Stimulated activated naive CD4-positive, alpha-beta T cell (primary cell): ENCODE measurements around the gene RIPOR3.
"Not testable (repeated sequence)": the region's sequence is repeated elsewhere in the genome, so short reads cannot be mapped to it uniquely, and the experiment has no call there.

ENCODE experiments used
- DNase-seq, 6 experiments: peaks; one replicate each; lab custom pipeline; 2025; lab: John Stamatoyannopoulos, UW

The RIPOR3 gene

DNA sequence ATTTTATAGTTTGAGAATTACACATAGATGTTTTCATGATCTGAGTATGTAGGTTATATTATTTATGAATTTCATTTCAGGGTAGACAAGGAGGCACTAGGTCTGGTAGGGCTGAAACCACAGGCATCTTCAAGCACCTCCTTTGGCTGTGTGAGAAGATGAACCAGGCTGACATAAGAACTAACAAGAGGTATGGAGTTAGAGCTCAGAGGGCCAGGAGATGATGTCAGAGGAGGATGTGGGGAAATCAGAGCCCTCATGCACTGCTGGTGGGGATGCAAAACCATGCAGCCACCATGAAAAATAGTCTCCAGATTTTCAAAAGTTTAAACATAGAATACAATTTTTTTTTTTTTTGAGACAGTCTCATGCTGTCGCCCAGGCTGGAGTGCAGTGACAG, 13.6 kb upstream of the RIPOR3 start:
- no peak for DNase-seq

DNA sequence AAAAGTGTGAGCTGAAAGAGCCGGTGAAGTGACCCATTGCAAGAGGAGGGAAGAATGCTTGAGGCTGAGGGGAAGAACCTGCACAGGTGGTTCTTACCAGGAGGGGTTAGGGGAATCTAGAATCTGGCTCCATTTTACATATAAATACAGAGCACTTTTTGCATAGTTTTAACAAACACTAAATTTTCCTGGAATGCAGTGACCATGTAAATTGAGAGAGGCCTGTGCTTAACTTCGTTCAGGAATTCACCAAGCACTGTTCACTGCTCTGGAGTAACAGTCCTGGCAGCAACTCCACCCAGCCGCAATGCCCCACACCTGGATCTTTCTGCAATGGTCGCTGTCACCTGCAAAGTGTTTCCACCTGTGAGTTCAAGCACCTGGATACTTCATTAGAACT, 13.2 kb upstream of the RIPOR3 start:
- no peak for DNase-seq

DNA sequence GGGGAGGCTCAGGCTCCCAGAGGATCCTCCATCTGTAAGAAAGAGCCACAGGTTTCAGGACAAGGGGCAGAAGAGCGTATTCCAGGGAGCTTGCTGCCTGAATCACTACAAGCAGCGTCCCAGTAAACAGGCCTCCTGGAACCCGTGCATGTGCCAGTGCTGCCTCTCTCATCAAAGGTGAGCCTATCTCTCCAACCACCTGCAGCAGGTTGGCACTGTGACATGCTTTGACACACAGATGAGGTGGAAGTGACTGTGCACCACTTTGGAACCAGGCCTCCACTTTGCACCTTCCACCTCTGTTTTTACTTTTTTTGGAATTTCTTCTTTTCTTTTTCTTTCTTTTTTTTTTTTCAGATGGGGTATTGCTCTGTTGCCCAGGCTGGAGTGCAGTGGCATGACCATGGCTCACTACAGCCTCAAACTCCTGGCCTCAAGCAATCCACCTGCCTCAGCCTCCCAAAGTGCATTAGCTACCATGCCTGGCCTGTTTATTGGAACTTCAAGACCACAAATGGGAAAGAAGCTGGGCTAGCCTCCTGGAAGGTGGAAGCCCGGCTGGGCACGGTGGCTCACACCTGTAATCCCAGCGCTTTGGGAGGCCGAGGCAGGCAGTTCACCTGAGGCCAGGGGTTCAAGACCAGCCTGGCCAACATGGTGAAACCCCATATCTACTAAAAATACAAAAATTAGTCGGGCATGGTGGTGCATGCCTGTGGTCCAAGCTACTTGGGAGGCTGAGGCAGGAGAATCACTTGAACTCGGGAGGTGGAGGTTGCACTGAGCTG, 12.5 kb upstream of the RIPOR3 start:
- not testable (repeated sequence) for DNase-seq

DNA sequence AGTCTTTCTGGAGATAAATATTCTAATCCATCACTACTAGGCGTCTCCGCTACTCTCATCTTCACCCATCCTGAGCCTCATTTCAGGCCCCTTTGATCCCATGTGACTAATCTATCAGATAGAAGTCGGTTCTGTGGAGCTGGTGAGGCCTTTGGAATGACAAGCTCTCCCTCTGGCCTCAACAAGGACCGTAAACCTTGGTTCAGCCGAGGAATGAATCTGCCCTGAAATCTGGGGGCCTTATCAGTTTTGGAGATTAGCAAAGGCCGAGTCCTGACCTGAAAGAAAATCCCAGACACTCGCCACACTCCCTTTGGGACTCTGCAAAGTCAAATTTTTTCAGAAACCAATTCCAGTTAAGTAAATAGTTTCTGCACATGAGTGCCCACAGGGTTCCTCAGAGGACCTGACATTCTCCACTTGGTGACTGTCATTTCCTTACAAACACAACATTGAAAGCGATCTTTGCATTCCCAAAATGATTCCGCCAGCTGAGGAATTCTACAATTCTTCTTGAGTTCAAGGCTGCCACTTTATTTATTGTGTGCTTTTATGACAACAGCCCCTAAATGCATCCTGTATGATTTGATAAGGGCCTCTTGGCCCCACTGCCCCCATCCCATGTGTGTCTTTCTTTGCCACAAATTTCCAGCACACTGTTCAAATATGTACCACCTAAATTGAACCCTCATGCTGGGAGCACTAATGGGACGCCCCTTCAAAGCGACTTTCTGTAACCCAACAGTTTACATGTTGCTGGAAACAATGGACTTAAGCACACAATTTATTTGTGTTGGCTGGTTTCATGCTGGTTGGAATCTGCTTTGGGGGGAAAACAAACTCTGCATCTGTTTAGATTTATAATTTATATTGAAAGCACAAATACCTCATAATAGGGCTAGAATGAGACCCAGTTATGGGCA, 10.0 kb upstream of the RIPOR3 start:
- DNase-seq, result no peak

DNA sequence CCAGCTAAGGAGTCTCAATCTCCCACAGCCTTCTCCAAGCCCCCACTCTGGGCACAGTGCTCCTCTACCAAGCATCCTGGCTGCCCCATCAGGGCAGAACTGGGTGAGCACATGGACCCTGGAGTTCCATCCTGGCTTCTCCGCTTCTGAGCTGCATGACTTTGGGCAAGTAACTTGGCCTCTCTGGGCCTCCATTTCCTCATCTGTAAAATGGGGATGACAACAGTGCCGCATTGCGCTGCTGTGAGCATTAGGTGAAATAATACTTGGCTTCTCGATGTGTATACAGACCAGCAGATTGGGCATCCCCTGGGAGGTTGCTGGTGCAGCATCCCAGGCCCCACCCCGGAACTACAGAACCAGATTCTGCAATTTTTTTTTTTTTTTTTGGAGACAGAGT, 8.3 kb upstream of the RIPOR3 start:
- DNase-seq, result no peak

DNA sequence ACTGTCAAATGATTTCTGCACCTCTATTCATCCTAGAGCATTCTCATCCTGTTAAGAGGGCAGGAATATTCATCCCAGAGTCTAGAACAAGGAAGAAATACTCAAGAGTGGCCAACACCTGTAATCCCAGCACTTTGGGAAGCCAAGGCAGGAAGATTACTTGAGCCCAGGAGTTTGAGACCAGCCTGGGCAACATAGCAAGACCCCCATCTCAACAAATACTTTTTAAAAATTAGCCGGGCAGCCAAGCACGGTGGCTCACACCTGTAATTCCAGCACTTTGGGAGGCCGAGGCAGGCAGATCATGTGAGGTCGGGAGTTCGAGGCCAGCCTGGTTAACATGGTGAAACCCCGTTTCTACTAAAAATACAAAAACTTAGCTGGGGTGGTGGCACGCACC, 6.9 kb upstream of the RIPOR3 start:
- not testable (repeated sequence) for DNase-seq

DNA sequence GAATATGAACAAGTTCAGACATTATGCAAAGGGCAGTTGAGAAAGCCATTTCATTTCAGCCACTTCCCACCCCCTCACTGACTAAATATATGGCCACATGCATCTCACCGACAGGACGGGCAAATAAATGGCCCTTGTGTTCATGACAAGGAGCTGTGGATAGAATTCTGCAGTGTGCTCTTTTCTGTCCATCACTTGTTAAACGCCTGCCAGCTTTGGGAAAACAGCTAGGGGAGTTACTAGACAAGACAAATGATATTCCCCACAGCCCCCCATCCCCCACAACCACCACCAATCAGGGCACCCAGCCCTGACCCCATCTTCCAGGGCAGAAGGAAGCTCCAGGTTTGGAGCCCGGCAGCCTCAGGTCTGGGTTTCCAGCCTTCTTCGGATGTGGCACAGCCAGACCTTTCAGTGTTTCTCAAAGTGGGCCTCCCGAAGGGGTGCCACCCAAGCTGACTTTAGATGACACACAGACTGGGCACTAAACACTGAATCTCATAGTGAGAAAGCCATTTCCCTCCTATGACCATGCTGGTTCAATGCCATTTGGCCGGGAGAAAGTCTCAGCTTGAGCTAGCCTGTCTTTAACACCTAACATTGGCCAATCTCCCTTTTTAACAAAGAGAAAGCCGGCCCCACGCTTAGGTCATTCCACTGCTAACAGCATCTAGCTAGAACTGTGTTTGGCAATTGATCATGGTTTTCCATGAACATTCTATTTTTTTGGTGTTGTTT, 4.0 kb upstream of the RIPOR3 start:
- DNase-seq, result no peak

DNA sequence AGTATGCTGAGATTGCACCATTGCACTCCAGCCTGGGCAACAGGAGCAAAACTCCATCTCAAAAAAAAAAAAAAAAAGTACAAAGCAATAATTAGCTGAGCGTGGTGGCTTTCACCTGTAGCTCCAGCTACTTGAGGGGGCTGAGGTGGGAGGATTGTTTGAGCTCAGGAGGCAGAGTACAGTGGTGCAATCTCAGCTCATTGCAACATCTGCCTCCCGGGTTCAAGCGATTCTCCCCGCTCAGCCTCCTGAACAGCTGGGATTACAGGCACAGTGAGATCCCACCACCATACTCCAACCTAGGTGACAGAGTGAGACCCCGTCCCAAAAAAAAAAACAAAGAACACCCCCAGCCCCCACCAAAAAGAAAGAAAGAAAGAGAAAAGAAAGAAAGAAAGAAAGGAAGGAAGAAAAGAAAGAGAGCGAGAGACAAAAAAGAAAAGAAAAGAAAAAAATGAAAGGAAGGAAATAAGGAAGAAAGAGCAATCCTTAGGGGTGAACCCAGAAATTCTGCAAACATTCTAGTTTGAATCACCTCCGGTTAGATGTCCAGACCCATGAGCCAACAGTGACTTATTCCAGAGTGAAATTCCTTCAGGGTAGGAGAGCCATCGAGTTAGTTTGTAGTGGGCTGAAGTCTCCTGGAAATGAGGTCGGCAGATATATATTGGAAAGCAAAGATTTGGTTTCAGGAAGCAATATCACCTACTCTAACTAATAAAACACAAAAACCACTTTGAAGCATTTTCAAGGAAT, 3.2 kb upstream of the RIPOR3 start:
- DNase-seq, result no peak

DNA sequence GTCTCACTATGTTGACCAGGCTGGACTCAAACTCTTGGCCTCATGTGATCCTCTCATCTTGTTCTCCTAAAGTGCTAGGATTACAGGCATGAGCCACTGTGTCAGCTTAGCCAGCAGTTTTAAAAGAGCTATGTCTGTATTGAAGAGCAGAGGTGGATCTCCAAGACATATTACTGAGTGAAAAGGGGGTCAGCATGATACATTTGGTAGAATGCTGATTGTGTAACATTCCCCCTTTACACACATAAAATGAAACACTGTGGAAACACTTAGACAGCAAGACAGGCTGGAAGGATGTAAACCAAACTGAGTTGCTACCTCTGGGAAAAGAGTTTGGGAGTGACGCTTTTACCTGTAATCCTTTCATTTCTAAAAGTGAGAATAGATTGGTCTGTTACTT, 1.7 kb upstream of the RIPOR3 start:
- DNase-seq, result no peak

DNA sequence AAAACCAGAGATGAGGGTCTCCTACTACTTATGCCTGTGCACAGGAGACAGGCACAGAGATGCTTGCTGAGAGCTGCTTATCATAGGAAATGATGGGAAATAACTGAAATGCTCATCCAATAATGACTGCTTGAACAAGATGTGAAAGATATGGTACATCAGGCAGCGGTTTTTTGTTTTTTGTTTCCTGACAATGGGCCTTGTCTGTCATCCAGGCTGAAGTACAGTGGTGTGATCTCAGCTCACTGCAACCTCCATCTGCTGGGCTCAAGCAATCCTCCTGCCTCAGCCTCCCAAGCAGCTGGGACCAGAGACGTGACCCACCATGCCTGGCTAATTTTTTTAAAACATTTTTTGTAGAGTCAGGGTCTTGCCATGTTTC, 1.2 kb upstream of the RIPOR3 start:
- no peak for DNase-seq

DNA sequence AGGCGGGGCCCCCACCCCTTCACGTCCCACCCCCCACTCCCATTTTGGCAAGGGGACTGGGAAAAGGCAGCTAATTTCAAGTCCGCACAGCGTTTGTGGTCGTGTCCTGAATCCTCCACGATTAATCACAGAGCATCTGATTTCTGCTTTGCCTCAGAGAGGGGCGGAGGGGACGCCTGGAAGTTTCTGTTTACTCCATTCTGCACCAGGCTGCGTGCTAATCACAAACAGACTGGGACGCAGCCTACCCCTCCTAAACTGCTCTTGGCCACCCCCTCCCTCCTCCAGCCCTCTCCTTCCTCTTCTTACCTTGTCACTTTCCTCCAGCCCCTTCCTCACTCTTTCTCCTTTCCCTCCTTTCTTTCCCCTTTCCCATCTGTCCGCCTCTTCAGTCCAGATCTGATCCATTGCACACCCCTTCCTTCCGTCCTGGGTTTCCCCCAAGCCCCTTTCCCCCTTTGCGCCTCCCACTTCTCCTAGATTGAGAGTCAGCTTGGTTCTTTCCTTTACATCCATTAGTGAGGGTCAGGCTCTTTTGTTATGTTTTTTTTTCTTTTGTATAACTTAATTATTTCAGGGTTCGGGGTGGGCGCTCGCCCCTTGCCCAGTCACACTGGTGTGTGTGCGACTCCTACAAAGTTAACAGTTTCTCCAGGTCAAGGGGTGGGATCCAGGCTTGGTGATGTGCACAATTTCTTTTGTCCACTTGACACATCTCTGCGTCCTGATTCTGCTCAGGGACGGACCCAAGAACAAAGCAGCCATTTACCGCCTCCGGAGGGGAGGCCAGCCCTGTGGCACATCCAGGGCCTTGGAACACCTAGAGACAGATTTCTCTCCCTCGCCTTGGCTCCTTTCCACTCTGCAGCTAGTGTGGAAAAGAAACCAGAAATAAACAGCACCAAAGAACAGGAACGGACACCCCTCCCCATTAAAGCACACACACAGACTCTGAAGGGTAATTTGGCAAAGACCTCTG, 520 bp upstream of the RIPOR3 start:
- DNase-seq, result no peak

DNA sequence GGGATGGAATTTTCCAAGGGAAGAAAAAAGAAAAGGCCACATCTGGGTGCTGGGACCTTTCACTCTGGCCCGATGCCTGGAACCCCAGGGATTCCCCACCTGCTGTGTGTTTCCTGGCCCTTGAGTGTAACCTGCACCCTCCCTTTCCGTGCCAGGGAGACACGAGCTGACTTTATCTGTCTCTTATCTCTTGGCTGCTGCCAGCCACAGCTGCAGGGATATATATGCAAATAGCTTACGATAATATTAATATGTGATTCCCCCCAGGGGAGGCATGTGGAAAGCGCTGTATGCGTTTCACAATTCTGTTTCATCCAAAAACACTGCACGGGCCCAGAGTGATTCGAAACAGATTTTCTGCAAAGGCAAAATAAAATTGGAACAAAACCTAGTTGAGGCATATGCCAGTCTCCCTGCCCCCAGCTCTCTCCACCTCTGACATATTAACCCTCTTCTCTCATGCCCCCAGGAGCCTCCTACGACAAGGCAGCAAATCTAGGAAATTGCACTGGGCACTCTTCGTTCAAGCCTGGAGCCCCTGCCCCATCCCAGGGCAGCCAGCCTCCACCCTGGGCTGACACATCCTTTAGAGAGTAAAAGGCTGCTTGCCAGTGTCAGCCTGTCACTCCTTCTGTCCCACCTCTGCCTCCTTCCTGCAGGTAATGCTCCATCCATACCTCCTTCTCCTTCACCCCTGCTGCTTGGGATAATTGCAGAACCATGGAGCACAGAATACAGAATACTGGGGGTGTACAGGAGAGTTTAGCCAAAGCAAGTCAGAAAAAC, 1.3 kb downstream of the RIPOR3 start:
- no peak for DNase-seq

DNA sequence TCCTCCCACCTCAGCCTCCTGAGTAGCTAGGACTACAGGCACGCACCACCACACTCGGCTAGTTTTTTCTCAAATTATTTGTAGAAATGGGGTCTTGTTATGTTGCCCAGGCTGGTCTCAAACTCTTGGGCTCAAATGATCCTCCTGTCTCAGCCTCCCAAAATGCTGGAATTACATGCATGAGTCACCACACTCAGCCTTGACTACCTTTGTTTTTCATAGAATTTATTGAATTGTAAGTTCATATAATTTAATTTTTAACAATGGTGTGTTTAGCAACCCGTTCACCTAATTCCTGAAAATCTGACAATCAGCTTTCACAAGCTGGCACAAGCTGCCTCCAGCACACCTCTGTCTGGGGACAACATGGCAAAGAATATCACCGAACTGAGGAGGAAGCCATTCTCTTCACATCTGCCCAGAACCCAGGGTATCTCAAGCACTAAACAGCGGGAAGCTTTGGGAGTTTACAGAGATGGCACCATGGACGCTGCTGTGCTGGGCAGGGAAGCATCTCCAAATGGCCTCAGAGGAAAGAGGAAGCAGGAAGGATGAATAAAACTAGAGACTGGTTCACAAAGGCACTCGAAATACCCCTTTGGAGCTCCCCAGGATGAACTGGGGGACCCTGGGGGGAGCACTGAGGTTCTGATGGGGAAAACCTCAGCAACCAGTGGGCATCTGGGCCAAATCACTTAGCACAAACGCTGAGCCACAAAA, 2.9 kb downstream of the RIPOR3 start:
- DNase-seq, result no peak

DNA sequence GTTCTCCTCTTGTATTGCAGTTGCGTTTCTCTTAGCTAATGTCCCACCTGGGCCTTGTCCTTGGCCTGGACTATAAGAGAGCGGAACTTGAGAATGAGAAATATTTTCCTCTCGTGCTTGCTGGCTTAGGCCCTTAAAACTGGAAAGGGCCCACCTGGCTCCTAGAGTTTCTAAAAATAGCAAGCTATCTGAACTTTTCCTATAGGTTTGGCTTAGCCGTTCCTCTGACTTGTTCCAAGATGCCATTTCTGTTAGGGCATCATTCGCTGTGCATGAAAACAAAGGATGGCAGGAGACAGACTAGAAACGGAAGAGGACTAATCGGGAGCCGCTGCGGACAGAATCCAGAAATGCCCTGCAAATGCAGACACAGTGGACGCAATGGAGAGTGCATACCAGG, 4.5 kb downstream of the RIPOR3 start:
- no peak for DNase-seq

DNA sequence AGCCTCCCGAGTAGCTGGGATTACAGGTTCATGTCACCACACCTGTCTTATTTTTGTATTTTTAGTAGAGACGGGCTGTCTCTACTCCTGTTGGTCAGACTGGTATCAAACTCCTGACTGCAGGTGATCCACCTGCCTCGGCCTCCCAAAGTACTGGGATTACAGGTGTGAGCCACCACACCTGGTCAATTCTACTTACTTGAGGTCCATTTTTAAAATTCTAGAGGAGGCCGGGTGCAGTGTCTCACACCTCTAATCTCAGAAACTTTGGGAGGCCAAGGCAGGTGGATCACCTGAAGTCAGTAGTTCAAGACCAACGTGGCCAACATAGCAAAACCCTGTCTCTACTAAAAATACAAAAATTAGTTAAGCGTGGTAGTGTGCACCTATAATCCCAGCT, 7.8 kb downstream of the RIPOR3 start:
- no peak for DNase-seq

DNA sequence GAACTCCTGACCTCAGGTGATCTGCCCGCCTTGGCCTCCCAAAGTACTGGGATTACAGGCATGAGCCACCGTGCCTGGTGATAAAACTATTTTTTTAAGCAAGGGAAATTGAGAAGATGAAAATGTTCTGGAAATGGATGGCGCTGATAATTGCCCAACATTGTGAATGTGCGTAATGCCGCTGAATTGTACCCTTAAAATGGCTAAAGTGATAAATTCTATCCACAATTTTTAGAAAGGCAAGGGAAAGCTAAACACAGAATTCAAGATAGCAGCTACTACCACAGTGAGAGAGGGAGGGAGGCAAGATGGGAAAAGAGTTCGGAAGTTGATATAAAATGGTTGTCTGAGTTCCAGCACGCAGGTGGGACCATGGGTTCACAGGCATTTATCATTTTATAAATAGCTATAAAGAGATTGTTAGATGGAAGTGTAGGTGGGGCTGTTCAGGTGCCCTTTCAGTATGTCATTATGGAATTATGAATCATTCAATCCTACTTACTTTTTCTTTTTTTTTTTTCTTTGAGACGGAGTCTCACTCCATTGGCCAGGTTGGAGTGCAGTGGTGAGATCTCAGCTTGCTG, 8.3 kb downstream of the RIPOR3 start:
- DNase-seq, result no peak

DNA sequence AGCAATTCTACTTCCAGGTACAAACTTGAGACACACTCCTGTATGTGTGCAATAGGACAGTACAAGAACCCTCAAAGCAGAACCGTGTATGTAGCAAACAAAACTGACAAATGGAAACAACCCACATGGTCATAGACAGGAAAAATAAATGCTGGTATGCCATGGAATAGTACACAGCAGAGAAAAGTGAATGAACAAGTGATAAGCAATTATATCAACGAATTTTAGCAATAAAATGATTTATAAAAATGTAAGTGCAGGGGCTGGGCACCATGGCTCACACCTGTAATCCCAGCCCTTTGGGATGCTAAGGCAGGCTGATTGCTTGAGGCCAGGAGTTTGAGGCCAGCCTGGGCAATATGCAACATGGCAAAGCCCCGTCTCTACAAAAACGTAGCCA, 9.3 kb downstream of the RIPOR3 start:
- no peak for DNase-seq

DNA sequence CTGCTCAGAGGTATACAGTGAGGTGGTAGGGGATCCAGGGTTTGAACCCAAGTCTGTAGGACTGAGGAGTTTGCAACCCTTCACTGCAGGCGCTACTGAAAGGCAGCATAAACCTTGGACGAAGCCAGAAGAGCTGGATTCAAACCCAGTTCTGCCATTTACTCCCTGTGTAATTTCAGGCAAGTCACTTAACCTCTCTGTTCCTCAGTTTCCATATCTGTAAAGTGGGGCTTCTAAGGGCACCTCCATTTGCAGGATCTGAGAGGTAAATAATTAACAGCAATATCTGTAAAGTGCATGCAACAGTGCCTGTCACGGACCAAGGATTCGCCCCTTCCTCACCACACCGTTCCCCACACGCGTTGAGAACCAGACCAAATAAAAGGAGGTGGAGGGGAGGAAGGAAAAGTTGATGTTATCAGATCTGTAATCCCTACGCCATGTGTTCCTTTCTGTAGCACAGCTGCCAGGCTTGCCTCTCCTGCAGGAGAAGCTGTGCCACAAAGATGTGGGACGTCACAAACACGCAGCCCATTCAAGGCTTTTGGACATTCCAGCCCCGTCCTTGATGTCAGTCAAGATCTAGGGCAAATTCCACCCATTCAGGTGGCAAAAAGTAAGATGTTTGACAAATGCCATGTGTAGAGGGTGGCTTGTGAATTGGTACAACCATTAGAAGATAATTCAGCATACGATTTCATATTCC, 9.8 kb downstream of the RIPOR3 start:
- DNase-seq, result no peak
